Neural progenitor cell (in vitro differentiated cells): ENCODE measurements around the gene BCAS3. TPM values are rescaled to one million over a fixed set of nuclear protein-coding genes. Genes with fewer than 3 reads are reported as not detected.

Source experiments
- DNase-seq: peaks from one replicate; pipeline ENCODE4 v3.0.0-alpha.2; 2016; ENCODE audit warnings: low spot score
- H2AFZ ChIP-seq: fragments of 200-600 bp; sonication (generic); replicated peaks from 2 replicates; pipeline ENCODE4 v1.6.1; 2016; ENCODE audit warnings: antibody characterized with exemption
- H3F3A ChIP-seq: fragments of 200-600 bp; sonication (generic); 2 replicates; pipeline ENCODE4 v1.6.1; 2016; ENCODE audit warnings: antibody characterized with exemption, low read depth
- H3K27ac ChIP-seq: fragments of 200-600 bp; sonication (generic); 2 replicates; pipeline ENCODE4 v1.5.1; 2016; ENCODE audit warnings: mild to moderate bottlenecking
- H3K27me3 ChIP-seq: fragments of 200-600 bp; sonication (generic); 2 replicates; pipeline ENCODE4 v1.6.1; 2016; ENCODE audit warnings: mild to moderate bottlenecking, moderate library complexity
- H3K36me3 ChIP-seq: fragments of 200-600 bp; sonication (generic); 2 replicates; pipeline ENCODE4 v1.5.1; 2016
- H3K4me1 ChIP-seq: fragments of 200-600 bp; sonication (generic); 2 replicates; pipeline ENCODE4 v1.6.1; 2016; ENCODE audit warnings: mixed run types
- H3K4me2 ChIP-seq: fragments of 200-600 bp; sonication (generic); 2 replicates; pipeline ENCODE4 v1.6.1; 2016
- H3K4me3 ChIP-seq: fragments of 200-600 bp; sonication (generic); 2 replicates; pipeline ENCODE4 v1.5.1; 2016
- H3K79me2 ChIP-seq: fragments of 200-600 bp; sonication (generic); 2 replicates; pipeline ENCODE4 v1.6.1; 2016; ENCODE audit warnings: low read depth
- H3K9ac ChIP-seq: fragments of 200-600 bp; sonication (generic); 2 replicates; pipeline ENCODE4 v1.6.1; 2016
- H3K9me3 ChIP-seq: fragments of 200-600 bp; sonication (generic); 2 replicates; pipeline ENCODE4 v1.5.1; 2016; ENCODE audit warnings: low read depth
- H4K20me1 ChIP-seq: fragments of 200-600 bp; sonication (generic); 2 replicates; pipeline ENCODE4 v1.6.1; 2016; ENCODE audit warnings: low read depth
- H3K27ac Mint-ChIP-seq: 3 replicates; pipeline ENCODE4 v1.8.0; 2021; ENCODE audit warnings: mixed read lengths
- H3K27me3 Mint-ChIP-seq: 2 replicates; pipeline ENCODE4 v1.8.0; 2022; ENCODE audit warnings: low read depth, mild to moderate bottlenecking, inconsistent platforms, moderate library complexity, mixed read lengths; ENCODE audit not compliant: insufficient read depth
- H3K36me3 Mint-ChIP-seq: 3 replicates; pipeline ENCODE4 v1.8.0; 2021; ENCODE audit warnings: mixed read lengths
- H3K4me1 Mint-ChIP-seq: 3 replicates; pipeline ENCODE4 v1.8.0; 2021; ENCODE audit warnings: mixed read lengths
- H3K4me3 Mint-ChIP-seq: 3 replicates; pipeline ENCODE4 v1.8.0; 2021; ENCODE audit warnings: mild to moderate bottlenecking, moderate library complexity, mixed read lengths
- H3K9me3 Mint-ChIP-seq: 3 replicates; pipeline ENCODE4 v1.8.0; 2020; ENCODE audit warnings: mixed read lengths
- CTCF ChIP-seq: fragments of 200-600 bp; sonication (generic); IDR thresholded peaks from 2 replicates; pipeline ENCODE4 v1.5.1; 2017; ENCODE audit warnings: antibody characterized with exemption, mild to moderate bottlenecking
- EZH2 ChIP-seq: fragments of 200-600 bp; sonication (generic); IDR thresholded peaks from 2 replicates; pipeline ENCODE4 v1.6.1; 2017; ENCODE audit warnings: antibody characterized with exemption, mild to moderate bottlenecking, moderate library complexity
- EZH2phosphoT487 ChIP-seq: fragments of 200-600 bp; sonication (generic); IDR thresholded peaks from 2 replicates; pipeline ENCODE4 v1.6.1; 2017; ENCODE audit warnings: antibody characterized with exemption
- total RNA-seq: library from RNA; depleted of rRNA; stranded (reverse); fragments of >200 nt; gene quantifications from 2 replicates; pipeline ENCODE4 v1.2.3, GENCODE V29; 2015; ENCODE audit warnings: low replicate concordance

BCAS3 gene
- total RNA-seq, 1 donor from 2014 or later, result 60.9 TPM

DNA sequence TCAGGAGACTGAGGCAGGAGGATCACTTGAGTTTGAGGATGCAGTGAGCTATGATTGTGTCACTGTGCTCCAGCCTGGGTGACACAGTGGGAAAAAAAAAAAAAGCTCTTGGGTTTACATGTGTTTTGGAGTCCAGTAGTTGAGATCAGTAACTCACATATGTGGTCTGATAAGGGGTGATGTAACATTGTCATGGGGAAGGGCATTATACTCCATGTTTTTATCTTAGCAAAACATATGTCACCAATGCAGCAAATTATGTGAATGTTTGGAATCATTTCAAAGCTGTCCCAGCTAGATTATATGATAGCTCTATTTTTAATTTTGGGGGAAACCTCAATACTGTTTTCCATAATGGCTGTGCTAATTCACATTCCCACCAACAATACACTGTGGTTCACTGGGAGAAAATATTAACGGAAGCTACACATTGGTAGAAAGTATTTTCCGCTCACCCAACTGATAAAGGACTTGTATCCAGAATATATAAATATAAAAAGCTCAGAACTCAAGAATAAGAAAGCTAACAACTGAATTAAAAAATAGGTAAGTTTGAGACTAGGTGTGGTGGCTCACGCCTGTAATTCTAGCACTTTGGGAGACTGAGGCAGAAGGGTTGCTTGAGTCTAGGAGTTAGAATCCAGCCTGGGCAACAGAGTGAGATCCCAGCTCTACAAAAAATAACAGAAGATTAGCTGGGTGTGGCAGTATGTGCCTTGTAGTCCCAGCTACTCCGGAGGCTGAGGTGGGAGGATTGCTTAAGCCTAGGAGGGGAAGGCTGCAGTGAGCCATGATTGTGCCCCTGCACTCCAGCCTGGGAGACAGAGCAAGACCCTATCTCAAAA, 497.9 kb downstream of the BCAS3 start:
- Histone ChIP-seq H3K27ac (no peak overlapping the region), H3K9me3 (no peaks in the 10 kb centered on the region), H3K4me3 (no peak overlapping the region), H3F3A (peaks cover 17% of the 10 kb centered on the region), H3K9ac (no peak overlapping the region), H4K20me1 (no peaks in the 10 kb centered on the region), H3K36me3 (no peaks in the 10 kb centered on the region), H3K4me1 (peaks cover 25% of the 10 kb centered on the region), H3K4me2 (no peak overlapping the region), H2AFZ (no peak overlapping the region), H3K27me3 (no peaks in the 10 kb centered on the region), H3K79me2 (no peaks in the 10 kb centered on the region)
- Mint-ChIP-seq H3K27ac (no peak overlapping the region), H3K4me1 (peaks cover 15% of the 10 kb centered on the region), H3K36me3 (no peaks in the 10 kb centered on the region), H3K9me3 (no peaks in the 10 kb centered on the region), H3K4me3 (no peak overlapping the region), H3K27me3 (no peaks in the 10 kb centered on the region)
- TF ChIP-seq CTCF, result no peak
- TF ChIP-seq EZH2phosphoT487, result no peak
- no peak for TF ChIP-seq EZH2
- no peak for DNase-seq

DNA sequence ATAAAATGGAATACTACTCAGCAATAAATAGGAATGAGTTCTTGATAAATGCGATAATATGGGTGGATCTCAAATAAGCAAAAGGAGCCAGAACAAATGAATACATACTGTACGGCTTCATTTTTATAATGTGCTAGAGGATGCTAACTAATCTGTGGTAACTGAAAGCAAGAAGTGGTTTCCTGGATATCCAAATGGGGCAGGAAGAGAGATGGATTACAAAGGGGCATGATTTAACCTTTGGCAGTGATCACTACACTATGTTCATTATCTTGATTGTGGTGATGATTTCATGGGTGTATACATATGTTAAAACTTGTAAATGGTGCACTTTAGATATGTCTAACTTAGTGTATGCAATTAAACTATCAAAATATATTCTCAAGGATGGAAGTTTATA, 499.7 kb downstream of the BCAS3 start:
- Histone ChIP-seq H3K4me3 (no peak overlapping the region), H3K27me3 (no peaks in the 10 kb centered on the region), H3K4me2 (no peak overlapping the region), H3K4me1 (peaks cover 25% of the 10 kb centered on the region), H2AFZ (no peak overlapping the region), H3F3A (peaks cover 17% of the 10 kb centered on the region), H4K20me1 (no peaks in the 10 kb centered on the region), H3K36me3 (no peaks in the 10 kb centered on the region), H3K9me3 (no peaks in the 10 kb centered on the region), H3K79me2 (no peaks in the 10 kb centered on the region), H3K9ac (no peak overlapping the region), H3K27ac (no peak overlapping the region)
- H3K4me1 Mint-ChIP-seq, result peaks cover 15% of the 10 kb centered on the region
- H3K9me3 Mint-ChIP-seq, result no peaks in the 10 kb centered on the region
- H3K27me3 Mint-ChIP-seq, result no peaks in the 10 kb centered on the region
- no peak for TF ChIP-seq EZH2
- no peak for TF ChIP-seq CTCF
- no peak for TF ChIP-seq EZH2phosphoT487
- H3K27ac Mint-ChIP-seq, result no peak overlapping the region
- H3K4me3 Mint-ChIP-seq, result no peak overlapping the region
- no peaks in the 10 kb centered on the region for H3K36me3 Mint-ChIP-seq
- no peak for DNase-seq

- H3K4me1 ChIP-seq, result peaks cover 32% of the 10 kb centered on the region
- peak overlapping the region; percentile 18 for H3K4me2 ChIP-seq
- H3K79me2 ChIP-seq, result no peaks in the 10 kb centered on the region
- Mint-ChIP-seq H3K27ac (no peak overlapping the region), H3K36me3 (no peaks in the 10 kb centered on the region), H3K4me3 (no peak overlapping the region), H3K9me3 (no peaks in the 10 kb centered on the region), H3K27me3 (no peaks in the 10 kb centered on the region), H3K4me1 (peaks cover 15% of the 10 kb centered on the region)
- peak overlapping the region; percentile 57 for H3K27ac ChIP-seq
- H3K4me3 ChIP-seq, result no peak overlapping the region
- peaks cover 17% of the 10 kb centered on the region for H3F3A ChIP-seq
- H4K20me1 ChIP-seq, result no peaks in the 10 kb centered on the region
- H3K9me3 ChIP-seq, result no peaks in the 10 kb centered on the region
- no peak overlapping the region for H2AFZ ChIP-seq
- no peak overlapping the region for H3K9ac ChIP-seq
- no peaks in the 10 kb centered on the region for H3K27me3 ChIP-seq
- TF ChIP-seq CTCF (no peak), EZH2 (no peak)
- no peaks in the 10 kb centered on the region for H3K36me3 ChIP-seq
- no peak for DNase-seq
Measured at GRCh38 chr17:61178284-61178683, 500.6 kb downstream of the BCAS3 start.
